Spleen (tissue), 7 donors: ENCODE measurements around the gene ZMYND15.

Experiments used
- POLR2A ChIP-seq, 3 donors: fragments of 450-650 bp; IDR thresholded peaks; one replicate each; pipeline ENCODE4 v1.5.1; 2017; ENCODE audit warnings: antibody characterized with exemption in 3 of 3, mild to moderate bottlenecking in 1 of 3
- POLR2AphosphoS5 ChIP-seq, 3 donors: sonication (generic); formaldehyde crosslinking; IDR thresholded peaks; one replicate each; pipeline ENCODE4 v1.5.1; 2017; ENCODE audit warnings: antibody characterized with exemption in 3 of 3
- TF ChIP-seq, protein P1 (sequence below), 11 experiments: fragments of 200-600 bp in 7 of 11; fragments of 450-650 bp in 4 of 11; sonication (generic) in 4 of 11; IDR thresholded peaks in 8 of 11; conservative IDR thresholded peaks in 3 of 11; 1 replicate in 7 of 11; 2 replicates in 4 of 11; pipeline versions ENCODE4 v1.4.0 to v1.8.0; 2016 to 2021; ENCODE audit warnings: antibody characterized with exemption in 11 of 11, inconsistent platforms in 4 of 11, mild to moderate bottlenecking in 1 of 11
- donor health status: DM: no; HTN: no; CAD: no; lungs with moderate emphysema.
- donor health status: DM: no; HTN: no; CAD: no.
- donor health status: DM: no; HTN: no; CAD: no.

- TF ChIP-seq, protein P1, sequence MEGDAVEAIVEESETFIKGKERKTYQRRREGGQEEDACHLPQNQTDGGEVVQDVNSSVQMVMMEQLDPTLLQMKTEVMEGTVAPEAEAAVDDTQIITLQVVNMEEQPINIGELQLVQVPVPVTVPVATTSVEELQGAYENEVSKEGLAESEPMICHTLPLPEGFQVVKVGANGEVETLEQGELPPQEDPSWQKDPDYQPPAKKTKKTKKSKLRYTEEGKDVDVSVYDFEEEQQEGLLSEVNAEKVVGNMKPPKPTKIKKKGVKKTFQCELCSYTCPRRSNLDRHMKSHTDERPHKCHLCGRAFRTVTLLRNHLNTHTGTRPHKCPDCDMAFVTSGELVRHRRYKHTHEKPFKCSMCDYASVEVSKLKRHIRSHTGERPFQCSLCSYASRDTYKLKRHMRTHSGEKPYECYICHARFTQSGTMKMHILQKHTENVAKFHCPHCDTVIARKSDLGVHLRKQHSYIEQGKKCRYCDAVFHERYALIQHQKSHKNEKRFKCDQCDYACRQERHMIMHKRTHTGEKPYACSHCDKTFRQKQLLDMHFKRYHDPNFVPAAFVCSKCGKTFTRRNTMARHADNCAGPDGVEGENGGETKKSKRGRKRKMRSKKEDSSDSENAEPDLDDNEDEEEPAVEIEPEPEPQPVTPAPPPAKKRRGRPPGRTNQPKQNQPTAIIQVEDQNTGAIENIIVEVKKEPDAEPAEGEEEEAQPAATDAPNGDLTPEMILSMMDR (IDR thresholded peaks at IDR 0.05 in 8 of 11, conservative IDR thresholded peaks at IDR 0.05 in 3 of 11), result no peak
- TF ChIP-seq POLR2AphosphoS5 (IDR thresholded peaks at IDR 0.05) (no peak), POLR2A (IDR thresholded peaks at IDR 0.05) (no peak)
These were observed 1.9 kb downstream of the ZMYND15 start for GRCh38 chr17:4741544-4741943.
